Measurements from ENCODE around the gene NEO1.

The NEO1 gene

GRCh38 chr15:73028831-73029451 is 23.3 kb upstream of the NEO1 start:
- TF ChIP-seq POLR2AphosphoS5 (IDR thresholded peaks at IDR 0.05; ENCODE audit: low read depth, low read length) (no peak), TAF1 (IDR thresholded peaks at IDR 0.05; ENCODE audit: borderline replicate concordance, insufficient read depth, low read length) (no peak), FOXP2 (optimal IDR thresholded peaks at IDR 0.05; ENCODE audit: borderline replicate concordance, extremely low read depth, extremely low read length, insufficient read depth) (no peak), REST (IDR thresholded peaks at IDR 0.05; ENCODE audit: insufficient read depth in 1 of 2, low read depth in 2 of 2, low read length in 2 of 2) (no peak), SIN3A (IDR thresholded peaks at IDR 0.05; ENCODE audit: borderline replicate concordance, insufficient read depth, low read length) (no peak)

- no peak for TF ChIP-seq TAF1 (IDR thresholded peaks at IDR 0.05; ENCODE audit: borderline replicate concordance, insufficient read depth, low read length)
- no peak for TF ChIP-seq FOXP2 (optimal IDR thresholded peaks at IDR 0.05; ENCODE audit: borderline replicate concordance, extremely low read depth, extremely low read length, insufficient read depth)
- no peak for TF ChIP-seq SIN3A (IDR thresholded peaks at IDR 0.05; ENCODE audit: borderline replicate concordance, insufficient read depth, low read length)
- TF ChIP-seq POLR2AphosphoS5 (IDR thresholded peaks at IDR 0.05; ENCODE audit: low read depth, low read length): no peak
- no peak for TF ChIP-seq REST (IDR thresholded peaks at IDR 0.05; ENCODE audit: insufficient read depth in 1 of 2, low read depth in 2 of 2, low read length in 2 of 2)
Observed at GRCh38 chr15:73030122-73030679, 22.1 kb upstream of the NEO1 start.

- TF ChIP-seq SIN3A (IDR thresholded peaks at IDR 0.05; ENCODE audit: borderline replicate concordance, insufficient read depth, low read length) (no peak), REST (IDR thresholded peaks at IDR 0.05; ENCODE audit: insufficient read depth in 1 of 2, low read depth in 2 of 2, low read length in 2 of 2) (no peak), POLR2AphosphoS5 (IDR thresholded peaks at IDR 0.05; ENCODE audit: low read depth, low read length) (no peak), FOXP2 (optimal IDR thresholded peaks at IDR 0.05; ENCODE audit: borderline replicate concordance, extremely low read depth, extremely low read length, insufficient read depth) (no peak)
Observed at GRCh38 chr15:73031648-73032047, 20.6 kb upstream of the NEO1 start.

- TF ChIP-seq REST (IDR thresholded peaks at IDR 0.05; ENCODE audit: insufficient read depth in 1 of 2, low read depth in 2 of 2, low read length in 2 of 2): no peak
- no peak for TF ChIP-seq TAF1 (IDR thresholded peaks at IDR 0.05; ENCODE audit: borderline replicate concordance, insufficient read depth, low read length)
- no peak for TF ChIP-seq FOXP2 (optimal IDR thresholded peaks at IDR 0.05; ENCODE audit: borderline replicate concordance, extremely low read depth, extremely low read length, insufficient read depth)
- no peak for TF ChIP-seq POLR2AphosphoS5 (IDR thresholded peaks at IDR 0.05; ENCODE audit: low read depth, low read length)
- TF ChIP-seq SIN3A (IDR thresholded peaks at IDR 0.05; ENCODE audit: borderline replicate concordance, insufficient read depth, low read length): no peak
Observed at GRCh38 chr15:73033611-73034010, 18.7 kb upstream of the NEO1 start.

All from PFSK-1 (cell line).